Mesendoderm (in vitro differentiated cells): ENCODE measurements around the gene SH2D2A.

Source experiments
- DNase-seq: peaks from one replicate; pipeline ENCODE4 v3.0.0; 2013
- H2AK5ac ChIP-seq: 2 replicates; pipeline ENCODE4 v1.6.1; 2013; ENCODE audit warnings: low read length, inconsistent platforms
- H2BK120ac ChIP-seq: 2 replicates; pipeline ENCODE4 v1.6.1; 2013; ENCODE audit warnings: low read depth, mild to moderate bottlenecking, low read length, moderate library complexity, mixed read lengths
- H2BK15ac ChIP-seq: replicated peaks from 2 replicates; pipeline ENCODE4 v1.6.1; 2013; ENCODE audit warnings: low read depth, mild to moderate bottlenecking, moderate library complexity
- H2BK5ac ChIP-seq: 2 replicates; pipeline ENCODE4 v1.6.1; 2013; ENCODE audit warnings: low read length, inconsistent platforms
- H3K18ac ChIP-seq: 2 replicates; pipeline ENCODE4 v1.6.1; 2013; ENCODE audit warnings: mild to moderate bottlenecking, low read length, mixed read lengths
- H3K23ac ChIP-seq: one replicate; pipeline ENCODE4 v1.6.1; 2013; ENCODE audit warnings: low read length
- H3K27ac ChIP-seq: 2 replicates; pipeline ENCODE4 v1.5.1; 2013; ENCODE audit warnings: low read depth, mild to moderate bottlenecking, inconsistent platforms, low read length, moderate library complexity
- H3K27me3 ChIP-seq: 2 replicates; pipeline ENCODE4 v1.6.1; 2013; ENCODE audit warnings: low read length, control low read depth, mild to moderate bottlenecking, inconsistent platforms; ENCODE audit not compliant: insufficient read depth, poor library complexity
- H3K36me3 ChIP-seq: 2 replicates; pipeline ENCODE4 v1.6.1; 2013; ENCODE audit warnings: low read length, inconsistent platforms; ENCODE audit not compliant: control insufficient read depth, insufficient read depth
- H3K4ac ChIP-seq: one replicate; pipeline ENCODE4 v1.6.1; 2013; ENCODE audit warnings: low read depth, mild to moderate bottlenecking, low read length, moderate library complexity
- H3K4me1 ChIP-seq: 2 replicates; pipeline ENCODE4 v1.6.1; 2013; ENCODE audit warnings: low read depth, low read length, inconsistent platforms; ENCODE audit not compliant: control insufficient read depth
- H3K4me2 ChIP-seq: 2 replicates; pipeline ENCODE4 v1.6.1; 2013; ENCODE audit warnings: low read length
- H3K4me3 ChIP-seq: 2 replicates; pipeline ENCODE4 v1.5.1; 2013; ENCODE audit warnings: mild to moderate bottlenecking, low read length
- H3K56ac ChIP-seq: one replicate; pipeline ENCODE4 v1.6.1; 2013; ENCODE audit warnings: low read length
- H3K79me1 ChIP-seq: 2 replicates; pipeline ENCODE4 v1.6.1; 2013; ENCODE audit warnings: low read length, inconsistent platforms
- H3K79me2 ChIP-seq: 2 replicates; pipeline ENCODE4 v1.6.1; 2013; ENCODE audit warnings: mild to moderate bottlenecking, low read length; ENCODE audit not compliant: control insufficient read depth, insufficient read depth
- H3K9ac ChIP-seq: 2 replicates; pipeline ENCODE4 v1.6.1; 2013; ENCODE audit warnings: low read length, inconsistent platforms
- H4K5ac ChIP-seq: one replicate; pipeline ENCODE4 v1.6.1; 2013; ENCODE audit warnings: low read length
- H4K8ac ChIP-seq: one replicate; pipeline ENCODE4 v1.6.1; 2013; ENCODE audit warnings: low read depth, mild to moderate bottlenecking, control low read depth, low read length, moderate library complexity
- WGBS: extraction: QIAGEN DNeasy Blood & Tissue Kit; methylation state at CpG from one replicate; pipeline ENCODE4 v1.1.7; 2013; ENCODE audit warnings: low lambda C conversion rate, missing lambda C conversion rate; ENCODE audit not compliant: insufficient coverage; ENCODE audit errors: extremely low coverage; 5-methylcytosine and 5-hydroxymethylcytosine counted together

The SH2D2A gene

DNA sequence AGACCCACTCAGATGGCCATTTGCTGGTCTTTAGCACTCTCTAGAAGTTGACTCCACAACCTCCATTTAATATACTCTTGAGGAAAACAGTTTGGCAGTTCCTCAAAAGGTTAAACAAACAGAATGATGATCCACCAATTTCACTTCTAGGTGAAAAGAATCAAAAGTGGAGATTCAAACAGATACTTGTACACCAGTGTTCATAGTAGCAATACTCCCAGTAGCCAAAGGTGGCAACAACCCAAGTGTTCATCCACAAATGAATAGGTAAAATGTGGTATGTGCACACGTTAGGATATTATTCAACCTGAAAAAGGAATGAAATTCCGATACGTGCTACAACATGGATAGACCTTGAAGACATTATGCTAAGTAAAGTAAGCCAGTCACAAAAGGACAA is 43.0 kb downstream of the SH2D2A start:
- no peak overlapping the region for H4K8ac ChIP-seq
- peaks cover 76% of the 10 kb centered on the region for H3K79me2 ChIP-seq
- DNase-seq: no peak
- H3K4me3 ChIP-seq: no peak overlapping the region
- peaks cover 4% of the 10 kb centered on the region for H3K36me3 ChIP-seq
- no peak overlapping the region for H3K23ac ChIP-seq
- H3K79me1 ChIP-seq: peaks cover 20% of the 10 kb centered on the region
- no peak overlapping the region for H3K27ac ChIP-seq
- WGBS: no CpG with 5 or more reads among the region's 3 CpGs
- H3K27me3 ChIP-seq: no peaks in the 10 kb centered on the region
- H3K9ac ChIP-seq: no peak overlapping the region
- H2BK5ac ChIP-seq: no peak overlapping the region
- H3K4me2 ChIP-seq: no peak overlapping the region
- H2BK15ac ChIP-seq: no peak overlapping the region
- no peak overlapping the region for H3K4ac ChIP-seq
- no peak overlapping the region for H4K5ac ChIP-seq
- no peak overlapping the region for H3K18ac ChIP-seq
- no peak overlapping the region for H2AK5ac ChIP-seq
- peaks cover 11% of the 10 kb centered on the region for H3K4me1 ChIP-seq
- no peak overlapping the region for H3K56ac ChIP-seq
- H2BK120ac ChIP-seq: no peak overlapping the region

DNA sequence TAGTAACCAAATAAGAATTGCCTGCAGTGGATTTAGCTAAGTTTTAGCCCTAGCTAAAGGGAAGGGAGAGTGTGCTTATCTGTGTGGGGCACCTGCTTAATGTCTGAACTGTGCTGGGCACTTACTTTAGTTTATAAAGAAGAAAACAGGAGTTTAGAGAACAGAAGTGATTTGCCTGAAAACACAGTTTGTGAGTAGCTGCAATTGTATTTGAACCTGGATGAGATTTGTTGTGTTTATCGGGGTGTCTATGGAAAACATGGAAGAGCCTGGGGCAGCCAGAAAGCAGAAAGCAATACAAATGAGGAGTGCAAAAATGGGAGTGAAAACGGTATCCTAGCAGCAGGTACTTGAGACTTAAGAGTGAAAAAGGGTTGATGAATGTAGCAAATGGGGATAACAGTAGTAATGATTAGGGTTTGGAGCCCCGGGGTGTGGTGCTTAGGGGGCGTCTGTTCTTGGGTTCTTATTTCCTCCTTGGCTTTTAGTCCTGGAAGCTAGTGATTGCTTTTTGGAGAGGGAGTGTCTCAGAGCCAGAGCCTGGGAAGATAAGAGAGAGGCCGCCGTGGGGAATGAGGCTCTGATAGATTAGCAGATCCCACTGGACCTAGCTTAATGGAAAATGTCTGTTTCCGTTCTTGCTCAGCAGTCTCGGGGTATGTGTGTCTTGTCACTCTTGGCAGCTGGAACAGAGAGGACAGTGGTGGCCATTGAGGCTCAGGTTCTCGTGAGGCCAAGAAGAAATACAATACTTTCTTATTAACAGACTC is 43.7 kb downstream of the SH2D2A start:
- H3K36me3 ChIP-seq: peaks cover 4% of the 10 kb centered on the region
- H3K23ac ChIP-seq: no peak overlapping the region
- H3K4me2 ChIP-seq: no peak overlapping the region

DNA sequence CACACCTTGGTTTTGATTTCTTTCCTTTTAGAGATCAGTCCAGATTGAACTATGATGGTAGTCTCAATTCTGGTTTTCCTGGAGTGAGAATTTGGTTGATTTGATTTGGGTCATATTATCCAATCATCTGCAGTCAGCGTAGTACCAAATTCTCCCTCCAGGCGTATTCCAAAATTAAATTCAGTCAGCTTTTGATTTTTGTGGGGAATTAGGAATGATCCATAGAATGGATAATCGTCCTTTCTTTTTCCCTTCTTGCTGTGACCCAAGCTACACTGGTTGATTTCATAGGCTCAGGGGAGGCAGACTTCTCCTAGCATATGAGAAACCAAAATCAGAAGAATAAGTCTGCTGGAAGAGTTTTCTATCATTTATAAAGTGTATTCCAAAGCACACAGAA is 44.4 kb downstream of the SH2D2A start:
- H3K23ac ChIP-seq: no peak overlapping the region
- peaks cover 11% of the 10 kb centered on the region for H3K4me1 ChIP-seq
- no peak overlapping the region for H2BK15ac ChIP-seq
- H3K9ac ChIP-seq: no peak overlapping the region
- no peak overlapping the region for H3K4me2 ChIP-seq
- no peak overlapping the region for H4K5ac ChIP-seq
- peaks cover 78% of the 10 kb centered on the region for H3K79me2 ChIP-seq
- no peaks in the 10 kb centered on the region for H3K27me3 ChIP-seq
- no peak overlapping the region for H3K4ac ChIP-seq
- no peak overlapping the region for H3K27ac ChIP-seq
- H3K18ac ChIP-seq: no peak overlapping the region
- H4K8ac ChIP-seq: no peak overlapping the region
- DNase-seq: no peak
- WGBS: no CpG with 5 or more reads among the region's 3 CpGs
- H2BK5ac ChIP-seq: no peak overlapping the region
- no peak overlapping the region for H3K4me3 ChIP-seq
- no peak overlapping the region for H2AK5ac ChIP-seq
- H3K36me3 ChIP-seq: peaks cover 4% of the 10 kb centered on the region
- no peak overlapping the region for H2BK120ac ChIP-seq
- H3K79me1 ChIP-seq: peaks cover 20% of the 10 kb centered on the region
- no peak overlapping the region for H3K56ac ChIP-seq

More for the DNA sequence above, 43.7 kb downstream of the SH2D2A start:
- no peak overlapping the region for H3K4ac ChIP-seq
- H3K56ac ChIP-seq: no peak overlapping the region
- peaks cover 11% of the 10 kb centered on the region for H3K4me1 ChIP-seq
- WGBS: no CpG with 5 or more reads among the region's 9 CpGs
- H4K8ac ChIP-seq: no peak overlapping the region
- H3K79me2 ChIP-seq: peaks cover 77% of the 10 kb centered on the region
- no peak overlapping the region for H2BK15ac ChIP-seq
- H3K9ac ChIP-seq: no peak overlapping the region
- H4K5ac ChIP-seq: no peak overlapping the region
- H3K79me1 ChIP-seq: peaks cover 20% of the 10 kb centered on the region
- no peak overlapping the region for H2BK120ac ChIP-seq
- no peak overlapping the region for H3K4me3 ChIP-seq
- no peaks in the 10 kb centered on the region for H3K27me3 ChIP-seq
- peak; percentile 57 for DNase-seq
- no peak overlapping the region for H2BK5ac ChIP-seq
- no peak overlapping the region for H3K27ac ChIP-seq
- no peak overlapping the region for H2AK5ac ChIP-seq
- no peak overlapping the region for H3K18ac ChIP-seq

DNA sequence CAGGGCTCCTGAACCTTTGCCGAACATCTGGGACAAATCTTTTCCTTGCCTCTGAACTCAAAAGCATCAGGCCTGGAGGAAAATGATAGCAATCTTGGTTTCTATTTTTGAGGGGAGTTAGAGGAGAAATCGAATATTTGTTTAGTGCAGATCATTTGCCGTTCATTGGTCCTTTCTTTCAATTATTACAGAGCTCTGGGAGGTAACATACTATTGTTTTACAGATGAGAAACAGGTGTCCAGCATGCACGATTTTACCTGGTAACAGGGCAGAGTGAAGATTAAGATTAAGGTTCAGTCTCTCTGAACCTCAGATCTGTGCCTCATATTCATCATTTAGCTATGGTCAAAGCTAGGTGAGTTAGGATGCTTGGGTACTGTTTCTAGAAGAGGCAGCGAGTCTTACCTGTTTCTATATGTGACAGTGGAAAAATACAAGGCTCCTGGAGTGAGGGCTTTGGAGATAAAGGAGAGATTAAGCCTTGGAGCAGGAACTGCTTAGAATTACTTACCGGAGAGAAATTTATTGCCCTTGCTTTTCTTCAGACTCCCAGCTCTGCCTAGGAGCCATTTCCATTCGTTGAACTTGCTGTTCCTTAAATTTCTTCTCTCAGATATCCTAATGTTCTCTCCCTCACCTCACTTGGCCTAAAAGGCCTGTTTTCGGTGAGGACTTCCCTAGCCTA is 47.9 kb downstream of the SH2D2A start:
- no CpG with 5 or more reads among the region's 8 CpGs for WGBS
- peaks cover 4% of the 10 kb centered on the region for H3K36me3 ChIP-seq

DNA sequence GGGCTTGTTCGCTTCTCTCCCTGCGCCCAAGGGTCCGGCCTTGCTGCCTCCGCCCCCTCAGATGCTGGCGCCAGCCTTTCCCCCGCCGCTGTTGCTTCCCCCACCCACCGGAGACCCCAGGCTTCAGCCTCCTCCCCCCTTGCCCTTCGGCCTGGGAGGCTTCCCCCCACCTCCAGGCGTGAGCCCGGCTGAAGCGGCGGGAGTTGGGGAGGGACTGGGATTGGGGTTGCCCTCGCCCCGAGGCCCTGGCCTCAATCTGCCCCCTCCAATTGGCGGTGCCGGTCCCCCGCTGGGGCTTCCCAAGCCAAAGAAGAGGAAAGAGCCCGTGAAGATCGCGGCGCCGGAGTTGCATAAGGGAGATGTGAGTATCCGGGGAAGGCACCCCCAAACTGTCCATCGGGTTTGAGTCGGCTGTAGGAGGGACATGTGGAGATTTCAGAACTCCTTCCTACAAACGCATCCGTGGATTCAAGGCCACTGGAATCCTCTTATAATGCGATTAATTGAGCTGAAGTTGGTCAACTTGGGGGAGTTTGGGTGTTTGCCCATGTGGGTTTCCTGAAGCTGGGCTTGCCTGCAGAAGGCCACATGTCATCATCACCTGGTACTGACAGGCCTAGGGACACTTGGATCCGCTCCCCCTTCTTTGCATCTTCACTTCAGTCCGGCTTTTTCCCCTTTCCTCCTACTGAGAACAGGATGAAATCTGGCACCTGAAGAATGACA is 48.6 kb downstream of the SH2D2A start:
- peaks cover 48% of the 10 kb centered on the region for H3K79me2 ChIP-seq
- peak; percentile 58 for DNase-seq
- H3K18ac ChIP-seq: peak overlapping the region; percentile 91
- H3K4ac ChIP-seq: peak overlapping the region; percentile 85
- H3K36me3 ChIP-seq: peaks cover 2% of the 10 kb centered on the region
- H2AK5ac ChIP-seq: peak overlapping the region; percentile 56
- H3K27ac ChIP-seq: peak overlapping the region; percentile 78
- peak overlapping the region; percentile 86 for H3K56ac ChIP-seq
- peak overlapping the region; percentile 73 for H3K9ac ChIP-seq
- H3K27me3 ChIP-seq: no peaks in the 10 kb centered on the region
- no peak overlapping the region for H4K5ac ChIP-seq
- H2BK15ac ChIP-seq: no peak overlapping the region
- peaks cover 13% of the 10 kb centered on the region for H3K4me1 ChIP-seq
- WGBS: no CpG with 5 or more reads among the region's 31 CpGs
- H2BK120ac ChIP-seq: peak overlapping the region; percentile 73
- peak overlapping the region; percentile 98 for H3K4me2 ChIP-seq
- H4K8ac ChIP-seq: peak overlapping the region; percentile 88
- peaks cover 14% of the 10 kb centered on the region for H3K79me1 ChIP-seq
- peak overlapping the region; percentile 45 for H3K4me3 ChIP-seq
- peak overlapping the region; percentile 68 for H3K23ac ChIP-seq
- peak overlapping the region; percentile 40 for H2BK5ac ChIP-seq

More for the DNA sequence above, 47.9 kb downstream of the SH2D2A start:
- H3K79me1 ChIP-seq: peaks cover 16% of the 10 kb centered on the region
- no peak overlapping the region for H4K5ac ChIP-seq
- no peak overlapping the region for H4K8ac ChIP-seq
- H3K18ac ChIP-seq: no peak overlapping the region
- H2BK5ac ChIP-seq: peak overlapping the region; percentile 86
- peak overlapping the region; percentile 73 for H3K9ac ChIP-seq
- H3K27me3 ChIP-seq: no peaks in the 10 kb centered on the region
- H2BK120ac ChIP-seq: no peak overlapping the region
- H3K27ac ChIP-seq: peak overlapping the region; percentile 68
- peak overlapping the region; percentile 86 for H3K56ac ChIP-seq
- H3K79me2 ChIP-seq: peaks cover 56% of the 10 kb centered on the region
- peak overlapping the region; percentile 87 for H2AK5ac ChIP-seq
- H3K4ac ChIP-seq: no peak overlapping the region
- DNase-seq: peak; percentile 71
- H3K4me2 ChIP-seq: peak overlapping the region; percentile 98
- no peak overlapping the region for H3K23ac ChIP-seq
- peaks cover 13% of the 10 kb centered on the region for H3K4me1 ChIP-seq
- H3K4me3 ChIP-seq: peak overlapping the region; percentile 45
- H2BK15ac ChIP-seq: no peak overlapping the region
